HS-5 (cell line): ENCODE data around the gene NSF.
A peak's percentile ranks its signal among the peaks of the same experiment; 100 is the strongest.

Experiments used
- DNase-seq: peaks from one replicate; pipeline ENCODE4 v3.0.0-alpha.2; 2012; ENCODE audit warnings: low read depth

The NSF gene

DNA sequence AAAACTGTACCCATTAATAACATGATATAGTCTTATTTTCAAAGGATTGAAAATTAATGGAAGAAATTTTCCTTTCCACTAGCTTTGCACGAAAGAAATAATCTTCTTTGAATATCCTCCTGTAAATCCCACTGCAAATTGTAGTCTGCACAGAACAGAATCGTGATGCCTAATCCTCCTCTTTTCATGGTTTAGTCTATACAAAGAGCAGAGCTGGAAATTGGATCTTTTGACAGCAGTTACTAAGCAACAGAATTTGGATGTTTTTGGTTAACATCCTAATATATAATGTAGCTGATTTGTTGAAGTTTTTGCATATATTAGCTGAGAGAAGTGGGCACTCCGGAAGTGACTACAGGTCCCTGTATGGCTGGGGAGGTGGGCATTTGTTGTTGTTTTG lies 129.4 kb downstream of the NSF start:
- no peak for DNase-seq

DNA sequence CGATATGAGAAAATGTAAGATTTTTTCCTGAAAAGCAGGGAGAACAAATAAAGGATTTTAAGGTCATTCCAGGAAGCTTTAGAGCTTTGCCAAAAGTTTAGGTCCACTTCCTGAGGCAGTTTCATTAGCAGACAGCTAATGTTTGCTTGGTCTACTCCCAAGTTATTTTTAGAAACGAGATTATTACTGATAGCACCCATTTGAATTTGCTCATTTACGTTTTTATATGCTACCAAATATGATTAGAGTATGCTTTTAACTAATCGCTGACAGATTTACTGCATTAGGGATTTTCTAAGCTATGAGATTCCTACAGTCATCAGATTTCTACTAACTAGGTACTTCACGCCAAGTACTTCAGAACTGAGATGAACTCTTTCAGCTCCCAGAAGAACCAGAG lies 129.9 kb downstream of the NSF start:
- DNase-seq: no peak

DNA sequence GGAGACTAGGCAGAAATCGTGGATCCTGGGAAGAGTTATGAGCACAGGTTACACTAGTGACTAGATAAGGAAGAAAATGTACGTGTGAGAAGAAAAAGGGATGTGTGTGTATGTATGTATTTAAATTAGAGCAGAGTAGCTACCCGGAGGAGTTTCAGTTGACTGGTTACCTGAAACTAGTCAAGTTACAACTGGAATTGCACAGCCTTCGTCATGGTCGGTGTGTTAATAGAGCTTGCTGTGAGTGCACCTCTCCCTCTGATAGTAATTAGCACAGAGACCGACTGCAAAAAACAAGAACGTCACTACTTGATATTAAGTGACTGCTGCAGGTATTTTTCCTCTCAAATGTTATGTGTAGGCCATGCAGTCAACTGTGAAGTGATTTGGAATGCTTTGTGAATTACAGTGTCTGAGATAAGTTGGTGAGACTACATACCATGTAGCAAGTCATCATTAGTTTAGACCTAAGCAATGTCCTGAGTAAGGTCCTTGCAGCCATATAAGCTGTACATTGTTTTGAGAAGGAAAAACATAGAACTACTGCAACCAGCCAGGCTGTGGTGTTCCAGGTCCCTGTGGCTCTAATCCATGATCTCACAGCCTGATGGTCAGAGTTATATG lies 132.3 kb downstream of the NSF start:
- DNase-seq: no peak

DNA sequence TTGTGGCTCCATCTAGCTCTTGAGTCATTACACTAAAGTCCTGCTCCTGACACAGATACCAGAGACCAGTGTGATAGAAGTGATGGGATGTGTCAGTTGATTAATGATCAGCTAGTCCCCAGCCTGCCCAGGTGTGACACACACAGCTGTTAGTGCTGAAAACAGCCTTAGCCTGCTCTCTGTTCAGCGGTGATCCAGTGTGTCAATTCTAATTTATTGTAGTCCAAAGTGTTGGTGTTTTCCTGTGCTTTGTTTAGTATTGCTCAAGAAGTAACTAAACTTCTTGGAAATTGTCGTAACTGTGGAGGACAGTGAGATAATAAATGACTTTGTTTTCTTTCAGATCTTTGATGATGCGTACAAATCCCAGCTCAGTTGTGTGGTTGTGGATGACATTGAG lies 135.7 kb downstream of the NSF start:
- DNase-seq: no peak

DNA sequence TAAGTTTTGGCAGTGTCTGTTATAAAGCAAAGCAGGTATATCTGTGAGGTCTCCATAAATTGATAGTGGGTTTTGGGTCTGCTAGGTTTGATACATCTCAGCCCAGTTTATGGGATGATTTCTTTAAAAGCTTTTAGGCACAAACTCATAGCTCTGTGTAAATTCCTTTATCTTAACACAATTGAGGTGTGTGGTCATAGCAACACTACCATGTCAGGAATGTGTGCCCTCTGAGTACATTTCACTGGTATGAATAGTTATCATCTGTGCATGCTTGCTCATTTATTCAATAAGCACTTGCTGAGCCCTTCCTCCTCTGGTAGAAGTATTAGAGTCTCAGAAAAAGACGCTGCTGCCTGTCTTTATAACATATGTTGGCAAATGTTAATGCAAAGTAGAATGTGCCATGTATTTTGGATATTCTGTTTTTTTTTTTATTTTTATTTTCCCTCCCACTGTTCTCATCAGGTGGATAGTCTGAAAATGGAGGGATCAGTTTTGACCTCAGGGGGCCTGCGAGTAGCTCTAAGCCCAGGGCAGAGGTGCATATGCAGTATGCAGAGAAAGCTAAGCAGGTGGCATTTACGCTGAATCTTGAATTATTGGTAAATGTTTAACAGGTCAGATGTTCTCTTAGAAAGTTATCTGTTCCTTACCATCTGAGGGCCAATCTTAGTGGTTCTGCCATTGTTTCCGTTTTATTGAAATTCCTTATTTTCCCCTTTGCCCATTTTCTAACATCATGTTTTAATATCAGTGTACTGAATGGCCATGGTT lies 137.3 kb downstream of the NSF start:
- DNase-seq: peak; percentile 64

DNA sequence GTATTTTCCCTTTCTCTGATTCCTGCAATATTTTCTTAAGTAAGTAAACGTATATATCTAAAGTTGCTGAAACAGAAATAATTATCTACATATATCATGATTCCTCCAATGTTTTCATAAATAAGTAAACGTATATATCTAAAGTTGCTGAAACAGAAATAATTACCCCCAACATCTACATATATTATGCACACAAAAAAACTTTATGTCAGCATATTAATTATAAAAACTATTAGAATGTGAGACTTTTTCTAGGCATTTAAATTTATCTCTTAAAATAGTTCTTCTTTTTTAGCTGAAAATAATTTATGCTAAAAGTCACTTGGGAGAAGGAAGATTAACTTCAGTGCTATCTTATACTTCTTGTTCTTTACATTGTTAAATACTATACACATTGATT lies 139.6 kb downstream of the NSF start:
- DNase-seq: no peak

DNA sequence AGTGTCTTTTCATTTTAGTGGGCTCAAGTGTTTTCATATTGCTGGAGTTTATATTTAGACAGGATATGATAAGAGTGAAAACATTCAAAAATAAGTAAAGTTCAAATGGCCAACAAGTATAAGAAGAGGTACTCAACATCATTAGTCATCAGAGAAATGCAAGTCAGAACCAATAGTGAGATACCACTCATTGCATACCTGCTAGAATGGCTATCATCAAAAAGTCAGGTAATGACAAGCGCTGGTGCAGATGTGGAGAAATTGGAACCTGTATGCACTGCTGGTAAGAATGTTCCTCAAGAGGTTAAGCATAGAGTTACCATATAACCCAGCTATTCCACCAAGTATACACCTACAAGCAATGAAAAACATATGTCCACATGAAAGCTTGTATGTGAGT lies 140.2 kb downstream of the NSF start:
- DNase-seq: no peak

DNA sequence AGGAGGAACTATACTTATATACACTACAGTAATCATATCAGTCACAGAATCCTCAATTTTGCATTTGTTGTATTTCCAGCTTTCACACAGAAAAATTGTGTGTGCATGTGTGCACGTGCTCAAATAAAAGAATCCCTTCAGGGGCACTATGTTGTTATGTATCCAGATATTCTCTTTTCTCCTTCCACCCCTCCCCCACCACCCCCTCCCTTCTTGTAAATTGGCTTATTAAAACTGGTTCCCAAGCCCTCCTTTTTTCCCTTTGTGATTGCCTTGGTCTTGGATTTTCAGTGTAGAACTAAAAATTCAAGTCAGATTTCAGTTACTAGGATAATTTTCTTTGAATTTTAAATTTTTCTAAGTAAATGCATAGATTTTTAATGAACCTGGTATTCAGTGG lies 141.7 kb downstream of the NSF start:
- no peak for DNase-seq

DNA sequence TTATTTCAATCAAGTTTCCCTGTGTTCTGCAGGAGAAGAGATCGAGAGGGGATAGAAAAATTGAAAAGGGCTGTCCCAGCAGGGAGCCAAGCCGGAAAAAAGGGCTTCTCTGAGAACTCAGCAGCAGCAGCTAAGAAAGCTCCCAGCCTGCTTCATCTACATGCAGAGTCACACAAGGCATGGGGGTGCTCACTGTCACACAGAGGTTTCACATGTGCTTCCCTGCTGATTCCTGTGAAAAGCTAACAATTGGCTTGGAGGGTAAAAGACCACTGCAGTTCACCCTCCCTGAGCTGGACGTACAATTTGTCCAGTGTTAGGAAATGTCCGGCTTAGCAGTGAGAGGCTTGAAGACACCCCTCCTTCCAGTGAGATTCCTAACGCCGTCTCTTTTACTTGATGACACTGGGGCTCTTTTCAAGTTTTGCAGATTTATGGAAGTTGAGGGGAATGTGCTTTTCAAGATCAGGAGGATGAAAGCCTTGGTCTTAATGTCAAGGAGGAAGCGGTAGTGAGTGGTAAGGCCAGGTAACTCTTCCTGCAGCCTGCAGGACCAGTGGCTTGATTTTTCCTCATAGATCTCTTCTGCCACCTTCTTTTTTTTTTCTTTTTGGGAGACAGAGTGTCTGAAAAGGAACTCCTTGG lies 142.4 kb downstream of the NSF start:
- no peak for DNase-seq

DNA sequence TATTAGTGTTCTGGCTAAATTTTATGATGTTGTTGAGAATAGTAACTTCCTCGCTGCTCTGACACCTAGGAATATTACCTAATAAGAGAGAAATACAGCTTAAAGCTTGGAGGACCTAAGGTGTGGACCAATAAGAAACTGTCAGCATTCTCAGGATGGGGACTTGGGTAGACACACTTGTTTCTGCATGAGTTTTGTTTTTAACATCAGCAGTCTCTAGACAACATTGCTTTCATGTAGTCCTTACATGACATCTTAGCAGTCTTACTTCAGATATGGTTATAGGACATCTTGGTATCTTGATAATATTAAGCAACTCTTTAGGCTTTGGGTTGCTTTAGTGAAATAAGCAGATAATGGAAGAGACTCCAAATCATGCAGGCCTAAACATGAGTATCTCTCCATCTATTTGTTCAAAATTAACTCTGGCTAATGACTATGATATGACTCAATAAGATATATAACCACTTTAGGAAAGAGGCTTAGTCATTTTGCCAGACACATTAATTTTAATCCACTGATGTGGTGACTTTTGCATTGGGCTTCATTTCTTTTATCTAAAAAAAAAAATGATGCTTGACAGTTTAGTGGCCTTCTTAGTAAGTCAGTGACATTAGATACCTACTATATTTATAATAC lies 143.5 kb downstream of the NSF start:
- peak; percentile 46 for DNase-seq

DNA sequence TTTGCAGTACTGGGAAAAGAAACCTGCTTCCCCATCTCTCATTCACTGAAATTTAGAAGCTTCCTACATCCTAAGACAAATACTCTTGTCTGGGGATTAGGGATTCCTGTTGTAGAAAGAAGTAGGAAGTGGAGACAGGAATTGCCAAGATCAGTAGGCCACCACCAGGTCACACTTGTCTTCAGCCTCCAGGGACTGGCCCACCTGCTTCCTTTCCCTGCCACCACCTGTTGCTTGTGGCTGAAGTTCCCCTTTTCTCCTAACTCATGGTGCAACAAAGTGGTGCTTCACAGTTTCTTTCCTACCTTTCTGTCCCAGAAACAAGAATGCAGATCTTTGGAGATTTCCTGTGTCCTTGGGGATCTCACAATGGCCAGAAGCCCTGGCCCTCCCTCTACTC lies 145.6 kb downstream of the NSF start:
- DNase-seq: no peak

DNA sequence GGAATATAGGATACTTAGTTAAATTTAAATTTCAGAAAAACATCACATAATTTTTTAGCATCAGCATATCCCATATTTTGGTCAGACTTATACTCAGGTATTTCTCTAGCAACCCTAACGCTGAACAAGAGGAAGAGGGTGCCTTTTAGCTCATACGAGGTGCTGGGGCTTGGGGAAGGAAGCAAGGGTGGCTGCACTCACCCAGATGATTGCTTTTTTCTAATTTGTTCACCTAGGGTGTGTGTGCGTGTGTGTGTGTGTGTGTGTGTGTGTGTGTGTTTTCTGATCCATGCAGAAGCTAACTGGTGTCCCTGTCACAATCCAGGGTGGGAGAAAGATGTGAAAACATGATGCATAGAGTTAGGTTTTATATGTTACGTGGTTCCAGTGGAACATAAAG lies 146.9 kb downstream of the NSF start:
- DNase-seq: no peak

DNA sequence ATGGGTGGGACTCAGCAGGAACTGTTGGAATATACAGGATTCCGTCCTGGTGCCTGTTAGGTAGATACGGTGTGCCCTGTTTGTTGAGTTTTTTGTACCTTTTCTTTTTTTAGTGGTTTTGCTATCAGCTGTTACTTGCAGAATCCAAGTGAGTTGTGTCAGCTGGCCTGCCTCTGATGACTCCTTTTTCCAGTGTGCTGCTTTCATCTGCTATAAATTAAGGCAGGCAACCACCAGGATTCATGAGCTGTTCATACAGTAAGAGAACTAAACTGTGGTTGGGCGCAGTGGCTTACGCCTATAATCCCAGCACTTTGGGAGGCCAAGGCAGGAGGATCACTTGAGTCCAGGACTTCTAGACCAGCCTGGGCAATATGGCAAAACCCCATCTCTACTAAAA lies 148.1 kb downstream of the NSF start:
- DNase-seq: no peak

DNA sequence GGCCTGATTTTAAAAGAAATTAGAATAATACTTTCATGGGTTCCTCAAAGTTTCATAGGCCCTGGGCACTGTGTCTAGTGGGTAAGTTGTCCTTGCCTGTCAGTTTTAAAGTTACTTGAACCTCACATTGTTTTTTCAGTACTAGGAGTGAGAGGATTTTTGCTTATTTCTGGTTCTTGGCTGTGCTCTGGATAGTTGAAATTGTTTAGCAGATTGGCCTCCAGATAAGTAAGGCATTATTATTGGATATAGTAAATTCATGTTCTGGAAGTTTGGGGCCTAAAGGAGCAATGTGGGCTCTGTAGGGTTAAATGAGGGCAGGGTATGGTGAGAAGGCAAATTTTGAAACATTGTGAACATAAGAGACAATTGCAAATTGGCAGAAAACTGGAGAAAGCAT lies 149.5 kb downstream of the NSF start:
- DNase-seq: no peak

DNA sequence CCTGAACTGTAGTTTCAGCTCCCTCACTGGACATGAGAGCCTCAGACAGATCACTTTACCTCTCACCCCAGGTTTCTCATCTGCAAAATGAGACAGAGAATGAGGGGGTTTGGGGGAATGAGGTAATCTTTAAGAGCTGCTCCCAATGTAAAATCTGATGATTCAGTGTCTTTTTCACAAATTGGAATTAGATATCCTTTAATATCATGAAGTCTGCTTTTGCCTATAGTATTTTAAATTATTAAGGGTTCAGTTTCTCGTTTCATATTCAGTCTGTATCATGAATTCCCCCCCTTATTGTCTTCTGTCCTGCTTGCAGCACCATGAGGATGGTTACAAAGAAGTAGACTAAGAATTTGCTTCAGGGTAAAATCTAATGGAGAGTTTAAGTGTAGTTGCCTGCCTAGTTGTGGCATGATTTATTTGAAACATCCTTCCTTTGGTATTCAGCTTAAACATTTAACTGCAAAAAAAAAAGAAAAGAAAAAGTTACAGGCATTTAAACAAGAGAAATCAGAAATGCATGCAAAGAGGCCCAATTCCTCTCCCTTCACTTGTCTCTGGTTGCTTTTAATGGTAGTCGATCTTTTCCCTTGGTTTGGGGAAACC lies 150.8 kb downstream of the NSF start:
- DNase-seq: no peak

DNA sequence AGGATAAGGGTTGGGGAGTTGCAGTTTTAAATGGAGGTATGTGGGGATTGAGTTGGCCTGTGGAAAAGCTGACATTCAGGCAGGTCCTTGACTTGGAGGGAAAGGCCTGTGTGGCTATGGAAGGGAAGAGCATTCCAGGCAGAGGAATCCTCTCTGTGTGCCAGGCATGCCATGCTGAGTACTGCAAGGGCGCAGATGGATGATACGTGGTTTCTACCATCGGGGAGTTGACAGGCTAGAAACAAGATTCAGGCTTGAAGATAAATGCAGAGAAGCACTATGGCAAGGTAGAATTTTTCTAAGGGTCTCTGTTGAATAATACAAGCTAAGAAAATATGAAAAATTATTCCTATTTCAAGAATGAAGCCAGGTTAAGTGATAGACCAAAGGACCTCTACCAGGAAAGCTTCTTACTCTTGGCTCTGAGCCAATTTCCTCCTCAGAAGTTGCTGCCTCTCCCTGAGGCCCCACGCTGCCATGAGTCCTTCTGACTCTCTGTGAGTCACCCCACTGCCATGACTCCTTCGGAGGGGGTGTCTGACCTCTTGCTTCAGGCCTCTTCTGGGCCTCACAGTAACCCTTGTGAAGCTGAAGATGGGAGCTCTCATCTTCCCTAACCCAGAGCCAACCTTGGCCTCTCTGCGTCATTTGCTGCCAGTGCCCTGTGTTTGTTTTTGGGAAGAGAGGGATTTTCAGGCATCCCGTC lies 152.2 kb downstream of the NSF start:
- DNase-seq: peak; percentile 86

DNA sequence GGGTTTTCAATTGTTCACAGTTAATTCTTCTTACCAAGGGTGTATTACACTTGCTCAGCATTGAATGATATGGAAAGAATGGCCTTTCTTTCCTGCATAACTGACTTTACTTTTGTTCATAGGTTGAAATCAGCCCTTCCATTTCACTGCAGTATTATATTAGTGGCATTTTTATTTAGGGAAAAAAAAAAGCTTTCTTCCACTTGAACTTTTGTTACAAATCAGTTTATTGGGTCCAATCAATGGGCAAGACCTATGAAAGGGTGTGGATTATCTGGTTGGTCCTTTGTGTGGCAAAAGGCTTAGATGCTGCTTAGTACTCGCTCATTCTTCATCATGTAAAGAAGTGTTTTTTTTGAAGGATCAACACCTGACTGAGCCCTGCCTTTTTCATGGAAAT lies 154.0 kb downstream of the NSF start:
- DNase-seq: no peak

DNA sequence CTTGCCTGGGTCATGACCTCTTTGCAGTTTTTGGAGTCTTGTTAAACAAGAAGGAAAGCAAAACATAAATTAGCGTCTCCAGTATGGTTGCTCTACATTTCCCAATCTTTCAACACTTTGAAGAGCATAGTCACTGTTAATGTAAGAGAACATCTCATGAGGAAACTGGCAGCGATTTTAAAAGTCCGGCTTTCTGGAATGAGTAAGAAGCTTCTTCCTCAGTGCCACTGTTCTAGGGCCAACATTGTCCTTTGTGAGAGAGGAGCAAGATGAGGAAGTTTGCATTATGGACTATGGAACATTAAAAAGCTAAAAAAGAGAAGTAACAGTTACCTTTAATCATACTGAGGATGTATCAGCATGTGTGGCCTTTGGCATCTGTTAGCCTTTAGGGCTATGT lies 154.9 kb downstream of the NSF start:
- no peak for DNase-seq

DNA sequence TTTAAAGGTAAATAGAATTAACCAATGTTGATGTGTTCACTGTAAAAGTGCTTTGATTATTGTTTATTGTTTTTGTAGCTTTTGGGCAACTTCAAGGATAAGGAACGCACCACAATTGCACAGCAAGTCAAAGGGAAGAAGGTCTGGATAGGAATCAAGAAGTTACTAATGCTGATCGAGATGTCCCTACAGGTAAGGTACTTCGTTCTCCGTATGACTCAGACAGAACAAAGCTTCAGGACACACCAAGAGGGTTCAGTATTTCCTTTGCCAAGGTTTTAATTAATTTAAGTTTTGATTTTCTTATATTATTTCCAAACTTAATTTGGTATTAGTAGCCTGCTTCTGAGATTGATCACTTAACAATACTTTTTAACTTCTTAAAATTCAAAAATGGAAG lies 161.0 kb downstream of the NSF start:
- no peak for DNase-seq

DNA sequence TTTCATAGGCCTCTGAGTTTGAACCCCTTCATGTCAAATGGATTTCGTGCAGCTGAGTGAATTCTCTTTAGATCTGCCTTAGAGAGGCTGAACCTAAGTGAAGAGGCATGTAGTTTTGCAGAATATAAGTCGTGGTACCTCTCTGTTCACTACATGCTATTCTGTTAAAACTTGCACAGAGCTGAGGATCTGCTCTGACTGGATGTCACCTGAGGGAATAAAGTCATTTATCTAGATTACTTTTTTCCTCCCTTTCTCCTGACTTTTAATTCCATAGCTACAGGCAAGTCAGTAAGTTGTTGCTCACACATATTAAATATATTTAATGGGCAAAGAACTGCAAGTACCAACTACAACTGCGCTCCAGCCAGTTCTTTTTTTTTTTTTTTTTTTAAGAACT lies 163.3 kb downstream of the NSF start:
- no peak for DNase-seq

DNA sequence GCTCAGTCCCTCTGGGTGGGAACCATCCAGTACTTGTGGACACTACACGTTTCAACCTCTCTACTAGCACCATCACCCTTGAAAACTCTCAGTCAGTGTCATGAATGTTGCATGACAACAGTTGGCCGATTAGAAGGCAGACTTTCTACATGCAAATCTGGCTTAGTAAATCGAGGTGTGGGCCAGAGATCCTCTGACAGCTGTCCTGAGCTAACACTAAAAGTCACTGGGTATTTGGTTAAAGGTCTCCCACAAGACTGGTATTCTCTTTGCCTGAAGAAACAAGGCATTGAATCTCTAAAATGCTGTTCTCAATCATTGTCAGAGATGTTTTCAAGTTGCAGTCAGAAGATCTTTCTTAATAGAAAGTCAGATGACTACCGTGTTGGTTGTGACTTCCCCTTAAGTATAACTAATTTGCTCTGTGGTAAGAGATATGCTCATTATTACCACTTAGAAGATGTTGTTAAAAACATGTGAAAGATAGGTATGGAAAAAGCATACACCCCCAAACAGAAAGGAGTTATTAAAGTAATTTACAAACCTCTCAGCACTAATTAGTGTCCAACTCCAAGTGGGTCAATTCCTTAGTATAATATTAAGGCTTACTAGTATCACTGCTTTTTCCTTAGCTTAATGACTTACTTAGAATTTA lies 165.7 kb downstream of the NSF start:
- DNase-seq: no peak

DNA sequence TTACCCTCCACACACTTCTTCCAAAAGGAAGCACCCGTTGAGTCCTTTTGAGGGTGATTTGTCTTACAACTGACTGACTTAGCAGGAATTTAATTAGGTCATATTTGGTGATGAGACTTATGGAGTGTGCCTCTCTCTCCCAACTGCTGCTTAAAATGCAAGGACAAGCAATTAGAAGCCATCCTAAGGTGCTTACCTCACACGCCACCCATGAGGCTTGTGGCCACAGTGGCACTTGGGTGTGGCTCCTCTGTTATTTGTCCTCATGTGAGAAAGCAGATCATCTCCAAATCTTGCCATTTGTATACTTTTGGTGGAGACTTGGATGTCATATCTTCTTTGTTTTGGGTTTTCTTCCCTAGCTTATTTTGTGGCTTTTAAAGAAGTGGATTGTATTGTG lies 166.4 kb downstream of the NSF start:
- DNase-seq: no peak
